ENCODE measurements around the gene ALX4. TPM values are rescaled to one million over a fixed set of nuclear protein-coding genes. Genes with fewer than 3 reads are reported as not detected.

The ALX4 gene
- total RNA-seq, 6 experiments from 2014 or later: not detected

GRCh38 chr11:44328138-44328660 is 18.3 kb upstream of the ALX4 start:
- 25% methylated on average over 9 of the region's 11 CpGs for WGBS (ENCODE audit: insufficient coverage, low coverage, low lambda C conversion rate, missing lambda C conversion rate)
- H3K27ac ChIP-seq: no peak overlapping the region
- H3K36me3 ChIP-seq: no peaks in the 10 kb centered on the region
- no peak overlapping the region for H3K4me3 ChIP-seq
- peaks cover 0 to 16% of the 10 kb centered on the region in 2 donors for H3K27me3 ChIP-seq
- no peak for TF ChIP-seq POLR2A (IDR thresholded peaks at IDR 0.05)
- no peak for TF ChIP-seq CTCF (IDR thresholded peaks at IDR 0.05)
- DNase-seq (no peak), ATAC-seq (no peak)
- H3K9me3 ChIP-seq: no peaks in the 10 kb centered on the region
- H3K4me1 ChIP-seq: no peaks in the 10 kb centered on the region
- intact Hi-C loops (cut with DNase I): no loop called here

GRCh38 chr11:44327730-44328129 is 17.8 kb upstream of the ALX4 start:
- intact Hi-C loops (cut with DNase I): no loop called here

GRCh38 chr11:44326615-44327475 is 16.9 kb upstream of the ALX4 start:
- no peak for ATAC-seq
- Histone ChIP-seq H3K9me3 (no peaks in the 10 kb centered on the region), H3K4me1 (no peaks in the 10 kb centered on the region), H3K27me3 (peaks cover 0 to 29% of the 10 kb centered on the region in 2 donors), H3K27ac (no peak overlapping the region), H3K36me3 (no peaks in the 10 kb centered on the region), H3K4me3 (no peak overlapping the region)
- intact Hi-C loops (cut with DNase I): no loop called here
- 12% methylated on average over 6 of the region's 15 CpGs for WGBS (ENCODE audit: insufficient coverage, low coverage, low lambda C conversion rate, missing lambda C conversion rate)
- no peak for DNase-seq
- TF ChIP-seq CTCF (IDR thresholded peaks at IDR 0.05) (no peak), POLR2A (IDR thresholded peaks at IDR 0.05) (no peak)

More at GRCh38 chr11:44327730-44328129, 17.8 kb upstream of the ALX4 start:
- 40% methylated on average over 10 of the region's 10 CpGs for WGBS (ENCODE audit: insufficient coverage, low coverage, low lambda C conversion rate, missing lambda C conversion rate)
- no peak overlapping the region for H3K27ac ChIP-seq
- H3K36me3 ChIP-seq: no peaks in the 10 kb centered on the region
- ATAC-seq: no peak
- no peaks in the 10 kb centered on the region for H3K9me3 ChIP-seq
- no peak for TF ChIP-seq CTCF (IDR thresholded peaks at IDR 0.05)
- TF ChIP-seq POLR2A (IDR thresholded peaks at IDR 0.05): no peak
- H3K4me1 ChIP-seq: no peaks in the 10 kb centered on the region
- peaks cover 0 to 20% of the 10 kb centered on the region in 2 donors for H3K27me3 ChIP-seq
- DNase-seq: no peak
- no peak overlapping the region for H3K4me3 ChIP-seq

- no peak overlapping the region for H3K27ac ChIP-seq
- intact Hi-C loops (cut with DNase I): no loop called here
- peaks cover 0 to 34% of the 10 kb centered on the region in 2 donors for H3K27me3 ChIP-seq
- DNase-seq (no peak), ATAC-seq (no peak)
- no peaks in the 10 kb centered on the region for H3K4me1 ChIP-seq
- H3K36me3 ChIP-seq: no peaks in the 10 kb centered on the region
- 41% methylated on average over 5 of the region's 5 CpGs for WGBS (ENCODE audit: insufficient coverage, low coverage, low lambda C conversion rate, missing lambda C conversion rate)
- TF ChIP-seq CTCF (IDR thresholded peaks at IDR 0.05): no peak
- TF ChIP-seq POLR2A (IDR thresholded peaks at IDR 0.05): no peak
- H3K9me3 ChIP-seq: no peaks in the 10 kb centered on the region
- no peak overlapping the region for H3K4me3 ChIP-seq
These were observed 15.8 kb upstream of the ALX4 start for GRCh38 chr11:44325698-44326097.
